Upper lobe of left lung (tissue), 6 donors: ENCODE measurements around the gene PCDHGA2. TPM values are rescaled to one million over a fixed set of nuclear protein-coding genes. Genes with fewer than 3 reads are reported as not detected.
A peak's percentile ranks its signal among the peaks of the same experiment; 100 is the strongest.
"Not testable (repeated sequence)": the region's sequence is repeated elsewhere in the genome, so short reads cannot be mapped to it uniquely, and the experiment has no call there.

Experiments
- ATAC-seq, 2 donors: fragments of 200-7000 bp; cut with Tn5 transposase; one replicate each; pipeline ENCODE4 v1.9.1; 2022; ENCODE audit warnings: mild to moderate bottlenecking in 2 of 2, moderate library complexity in 2 of 2; ENCODE audit not compliant: low FRiP score in 2 of 2
- DNase-seq, 2 donors: peaks; one replicate each; pipeline ENCODE4 v3.0.0-alpha.2; 2019 to 2020
- H3K27ac ChIP-seq, 4 donors: fragments of 200-600 bp; sonication (generic); one replicate each; pipeline ENCODE4 v1.5.1; 2016 to 2019
- H3K27me3 ChIP-seq, 4 donors: fragments of 200-600 bp; sonication (generic); one replicate each; pipeline ENCODE4 v1.5.1; 2017 to 2019
- H3K36me3 ChIP-seq, 4 donors: fragments of 200-600 bp; sonication (generic); one replicate each; pipeline ENCODE4 v1.5.1; 2016 to 2019
- H3K4me1 ChIP-seq, 4 donors: fragments of 200-600 bp; sonication (generic); one replicate each; pipeline ENCODE4 v1.5.1; 2018 to 2019
- H3K4me3 ChIP-seq, 4 donors: fragments of 200-600 bp; sonication (generic); one replicate each; pipeline ENCODE4 v1.5.1; 2017 to 2019; ENCODE audit warnings: mild to moderate bottlenecking in 2 of 4, moderate library complexity in 1 of 4
- H3K9me3 ChIP-seq, 4 donors: fragments of 200-600 bp; sonication (generic); one replicate each; pipeline ENCODE4 v1.5.1; 2018 to 2019
- CTCF ChIP-seq, 6 experiments: fragments of 450-650 bp in 4 of 6; fragments of 200-600 bp in 2 of 6; sonication (generic) in 2 of 6; IDR thresholded peaks; one replicate each; pipeline ENCODE4 v1.5.1; 2016 to 2019; ENCODE audit warnings: antibody characterized with exemption in 6 of 6
- EP300 ChIP-seq, 4 donors: sonication (generic); formaldehyde crosslinking; IDR thresholded peaks; one replicate each; pipeline ENCODE4 v1.5.1; 2017; ENCODE audit warnings: antibody characterized with exemption in 4 of 4, control low read depth in 2 of 4
- POLR2A ChIP-seq, 4 donors: fragments of 450-650 bp; IDR thresholded peaks; one replicate each; pipeline ENCODE4 v1.5.1; 2016 to 2017; ENCODE audit warnings: antibody characterized with exemption in 4 of 4, mild to moderate bottlenecking in 2 of 4
- POLR2AphosphoS5 ChIP-seq, 2 donors: sonication (generic); formaldehyde crosslinking; IDR thresholded peaks; one replicate each; pipeline ENCODE4 v1.5.1; 2017; ENCODE audit warnings: antibody characterized with exemption in 2 of 2
- WGBS, 2 donors: methylation state at CpG; one replicate each; pipeline ENCODE4 v1.1.5; 2017 to 2018; 5-methylcytosine and 5-hydroxymethylcytosine counted together
- total RNA-seq, 6 donors: library from RNA; depleted of rRNA in 4 of 6; stranded (reverse); fragments of >200 nt in 4 of 6; gene quantifications; one replicate each; pipeline versions ENCODE4 v1.1.0 to v1.2.1, GENCODE V29; 2016 to 2021
- donor health status: DM: no; HTN: no; CAD: no; lungs with moderate emphysema.
- donor health status: DM: no; HTN: yes; CAD: no; lungs with severe emphysema.

PCDHGA2 gene
- total RNA-seq, 6 donors from 2014 or later, result 1.6 to 4.3 (median 2.7) TPM

GRCh38 chr5:141313711-141314110 lies 24.8 kb upstream of the PCDHGA2 start:
- Histone ChIP-seq H3K9me3 (peaks cover 84 to 100% (median 99%) of the 10 kb centered on the region in 4 donors), H3K27me3 (no peaks in the 10 kb centered on the region), H3K4me3 (no peak overlapping the region), H3K36me3 (peaks cover 0 to 32% (median 16%) of the 10 kb centered on the region in 4 donors), H3K27ac (no peak overlapping the region), H3K4me1 (no peaks in the 10 kb centered on the region)
- ATAC-seq (no peak), DNase-seq (no peak)
- TF ChIP-seq CTCF (IDR thresholded peaks at IDR 0.05), result no peak
- no peak for TF ChIP-seq EP300 (IDR thresholded peaks at IDR 0.05)
- TF ChIP-seq POLR2A (IDR thresholded peaks at IDR 0.05), result no peak
- TF ChIP-seq POLR2AphosphoS5 (IDR thresholded peaks at IDR 0.05), result no peak

DNA sequence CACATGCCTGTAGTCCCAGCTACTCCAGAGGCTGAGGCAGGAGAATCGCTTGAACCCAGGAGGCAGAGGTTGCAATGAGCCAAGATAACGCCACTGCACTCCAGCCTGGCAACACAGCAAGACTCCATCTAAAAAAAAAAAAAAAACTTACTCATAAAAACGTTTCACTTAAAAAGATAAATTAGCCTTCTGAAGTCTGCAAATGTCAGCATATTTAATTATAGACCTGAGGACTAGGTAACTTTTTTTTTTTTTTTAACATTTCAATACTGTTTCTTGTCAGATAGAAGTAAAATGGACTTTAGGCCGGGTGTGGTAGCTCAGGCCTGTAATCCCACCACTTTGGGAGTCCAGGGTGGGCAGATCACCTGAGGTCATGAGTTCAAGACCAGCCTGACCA lies 21.6 kb upstream of the PCDHGA2 start:
- DNase-seq, ATAC-seq, H3K27ac ChIP-seq, H3K27me3 ChIP-seq, H3K4me1 ChIP-seq, H3K4me3 ChIP-seq: not testable (repeated sequence)
- WGBS, 2 donors, result 84 to 89% methylated on average over 4 of the region's 4 CpGs
- peaks cover 80 to 96% (median 94%) of the 10 kb centered on the region in 4 donors for H3K9me3 ChIP-seq
- H3K36me3 ChIP-seq, result peaks cover 0 to 43% (median 20%) of the 10 kb centered on the region in 4 donors

DNA sequence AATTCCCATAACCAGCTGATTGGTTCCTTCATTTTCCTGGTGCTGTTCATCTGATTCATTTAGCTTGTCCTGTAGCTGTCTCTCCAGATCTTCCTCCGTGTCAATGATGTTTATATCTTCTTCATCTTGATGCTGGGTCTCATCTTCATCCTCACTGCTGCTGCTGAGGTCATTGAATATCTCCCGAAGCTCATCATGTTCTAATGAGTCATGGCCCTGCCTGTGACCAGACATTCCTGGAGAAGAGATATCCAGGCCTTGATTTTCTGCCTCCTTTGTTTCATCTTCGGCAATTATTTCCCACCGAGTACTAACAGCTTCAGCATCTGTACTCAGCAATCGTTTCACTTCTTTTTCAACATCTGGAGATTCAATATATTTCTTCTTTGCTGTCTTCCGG lies 19.4 kb upstream of the PCDHGA2 start:
- TF ChIP-seq CTCF (IDR thresholded peaks at IDR 0.05), result no peak
- TF ChIP-seq POLR2AphosphoS5 (IDR thresholded peaks at IDR 0.05), result no peak
- TF ChIP-seq POLR2A (IDR thresholded peaks at IDR 0.05), result no peak
- Histone ChIP-seq H3K4me3 (peak overlapping the region in 1 of 4 donors; percentile 58), H3K27me3 (no peaks in the 10 kb centered on the region), H3K9me3 (peaks cover 58 to 86% (median 77%) of the 10 kb centered on the region in 4 donors), H3K4me1 (peaks cover 0 to 9% (median 4%) of the 10 kb centered on the region in 4 donors), H3K36me3 (peaks cover 0 to 43% (median 18%) of the 10 kb centered on the region in 4 donors), H3K27ac (no peak overlapping the region)
- DNase-seq, result no peak
- 97% methylated on average over 6 of the region's 6 CpGs for WGBS, 2 donors
- ATAC-seq, result no peak

GRCh38 chr5:141319699-141320098 lies 18.9 kb upstream of the PCDHGA2 start:
- DNase-seq, result no peak
- no peaks in the 10 kb centered on the region for H3K27me3 ChIP-seq
- peaks cover 55 to 82% (median 72%) of the 10 kb centered on the region in 4 donors for H3K9me3 ChIP-seq
- no peak for ATAC-seq
- WGBS, 2 donors, result 76 to 77% methylated on average over 5 of the region's 5 CpGs
- H3K36me3 ChIP-seq, result peaks cover 0 to 43% (median 18%) of the 10 kb centered on the region in 4 donors
- peaks cover 0 to 9% (median 4%) of the 10 kb centered on the region in 4 donors for H3K4me1 ChIP-seq
- peak overlapping the region in 1 of 4 donors; percentile 91 for H3K27ac ChIP-seq
- peak overlapping the region in 3 of 4 donors; percentile 54 to 62 (median 58) for H3K4me3 ChIP-seq
- no peak for TF ChIP-seq CTCF (IDR thresholded peaks at IDR 0.05)
- no peak for TF ChIP-seq POLR2AphosphoS5 (IDR thresholded peaks at IDR 0.05)
- no peak for TF ChIP-seq POLR2A (IDR thresholded peaks at IDR 0.05)
- no peak for TF ChIP-seq EP300 (IDR thresholded peaks at IDR 0.05)

DNA sequence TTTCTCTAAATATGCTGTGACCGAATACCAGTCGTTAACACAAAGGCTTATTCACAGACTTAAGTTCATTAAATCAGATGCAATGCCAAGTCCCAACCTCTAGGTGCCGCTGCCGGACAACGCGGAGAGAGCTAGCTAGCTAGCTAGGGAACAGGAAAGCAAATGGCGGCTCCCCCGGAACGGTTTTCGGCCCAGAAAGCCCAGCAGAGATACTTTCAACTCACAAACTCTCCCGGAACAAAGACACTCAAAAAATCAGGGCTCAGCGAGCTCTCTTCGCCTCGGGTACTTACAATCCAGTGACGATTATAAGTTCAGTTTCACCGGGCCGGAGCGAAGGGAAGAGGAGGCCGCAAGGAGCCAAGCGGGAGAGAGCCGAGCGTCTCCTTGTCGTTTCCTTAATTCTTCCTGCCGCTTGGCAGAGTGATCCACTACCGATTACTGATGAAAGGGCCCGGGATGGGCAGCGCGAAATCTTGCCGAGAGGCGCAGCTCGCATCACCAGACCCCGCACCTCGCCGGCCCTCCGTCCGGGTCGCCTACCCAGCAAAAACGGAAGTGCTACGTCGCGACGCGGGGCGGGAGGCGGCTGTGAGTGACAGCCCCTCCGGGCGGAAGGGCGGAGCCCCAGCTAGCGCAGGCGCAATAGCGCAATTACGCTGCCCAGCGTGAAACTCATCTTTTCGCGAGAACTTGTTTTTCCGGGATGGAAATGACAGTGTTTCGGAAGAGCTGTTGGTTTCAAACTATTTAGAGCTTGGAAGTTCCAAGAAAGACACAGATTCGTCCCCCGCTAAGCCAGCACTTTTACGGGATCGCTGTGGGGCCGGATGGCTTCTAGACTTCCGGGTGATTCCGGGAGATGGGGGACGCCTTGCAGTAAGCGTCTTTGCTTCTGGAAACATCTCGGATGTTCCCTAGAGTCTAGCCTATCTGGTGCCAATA lies 18.1 kb upstream of the PCDHGA2 start, which contains the start of gene TAF7:
TAF7 (minus strand) TSS at position 560 of the 945 bp plus-strand sequence. CDS start 740 bp downstream, outside the sequence.
- peaks cover 0 to 9% (median 4%) of the 10 kb centered on the region in 4 donors for H3K4me1 ChIP-seq
- no peaks in the 10 kb centered on the region for H3K27me3 ChIP-seq
- peaks cover 0 to 43% (median 18%) of the 10 kb centered on the region in 4 donors for H3K36me3 ChIP-seq
- DNase-seq (peak; percentile 88 to 98), ATAC-seq (peak; percentile 97 to 99)
- H3K27ac ChIP-seq, result peak within 1 kb of the TSS; percentile 90 to 97 (median 92)
- H3K4me3 ChIP-seq, result peak within 1 kb of the TSS; percentile 38 to 62 (median 56)
- peaks cover 53 to 82% (median 65%) of the 10 kb centered on the region in 4 donors for H3K9me3 ChIP-seq
- TF ChIP-seq EP300 (IDR thresholded peaks at IDR 0.05) (no peak), CTCF (IDR thresholded peaks at IDR 0.05) (peak; percentile 59 to 73 (median 67)), POLR2A (IDR thresholded peaks at IDR 0.05) (peak; percentile 88 to 94 (median 92)), POLR2AphosphoS5 (IDR thresholded peaks at IDR 0.05) (peak; percentile 94 to 99)
- 2 to 5% methylated on average over 41 to 66 of the region's 67 CpGs for WGBS, 2 donors
